ENCODE results near the gene IGDCC3.

DNA sequence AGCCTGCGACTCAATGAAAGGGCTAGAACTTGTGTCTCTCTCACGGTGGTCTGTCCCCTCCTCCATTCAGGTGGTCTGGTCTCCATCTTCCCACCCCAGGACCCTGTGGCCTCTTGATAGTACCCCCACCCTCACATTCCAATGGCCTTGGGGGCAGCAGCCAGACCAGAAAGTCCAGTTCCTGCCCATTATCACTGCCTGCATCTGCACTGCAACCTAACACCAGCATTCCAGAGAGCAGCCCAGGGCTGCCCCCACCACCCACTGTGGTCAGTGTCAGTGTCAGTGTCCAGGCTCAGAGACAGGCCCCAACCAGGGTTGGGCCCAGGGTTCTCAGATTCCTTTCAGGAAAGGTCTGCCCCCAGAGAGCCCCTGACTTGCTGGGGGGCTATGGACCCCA is 12.6 kb downstream of the IGDCC3 start:
- TF ChIP-seq, protein P1, sequence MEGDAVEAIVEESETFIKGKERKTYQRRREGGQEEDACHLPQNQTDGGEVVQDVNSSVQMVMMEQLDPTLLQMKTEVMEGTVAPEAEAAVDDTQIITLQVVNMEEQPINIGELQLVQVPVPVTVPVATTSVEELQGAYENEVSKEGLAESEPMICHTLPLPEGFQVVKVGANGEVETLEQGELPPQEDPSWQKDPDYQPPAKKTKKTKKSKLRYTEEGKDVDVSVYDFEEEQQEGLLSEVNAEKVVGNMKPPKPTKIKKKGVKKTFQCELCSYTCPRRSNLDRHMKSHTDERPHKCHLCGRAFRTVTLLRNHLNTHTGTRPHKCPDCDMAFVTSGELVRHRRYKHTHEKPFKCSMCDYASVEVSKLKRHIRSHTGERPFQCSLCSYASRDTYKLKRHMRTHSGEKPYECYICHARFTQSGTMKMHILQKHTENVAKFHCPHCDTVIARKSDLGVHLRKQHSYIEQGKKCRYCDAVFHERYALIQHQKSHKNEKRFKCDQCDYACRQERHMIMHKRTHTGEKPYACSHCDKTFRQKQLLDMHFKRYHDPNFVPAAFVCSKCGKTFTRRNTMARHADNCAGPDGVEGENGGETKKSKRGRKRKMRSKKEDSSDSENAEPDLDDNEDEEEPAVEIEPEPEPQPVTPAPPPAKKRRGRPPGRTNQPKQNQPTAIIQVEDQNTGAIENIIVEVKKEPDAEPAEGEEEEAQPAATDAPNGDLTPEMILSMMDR (IDR thresholded peaks at IDR 0.05; ENCODE audit: low read depth, low read length) = no peak
- TF ChIP-seq, protein P2, sequence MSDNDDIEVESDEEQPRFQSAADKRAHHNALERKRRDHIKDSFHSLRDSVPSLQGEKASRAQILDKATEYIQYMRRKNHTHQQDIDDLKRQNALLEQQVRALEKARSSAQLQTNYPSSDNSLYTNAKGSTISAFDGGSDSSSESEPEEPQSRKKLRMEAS (IDR thresholded peaks at IDR 0.05; ENCODE audit: low read depth, low read length) = no peak
- TF ChIP-seq POLR2A (IDR thresholded peaks at IDR 0.05; ENCODE audit: extremely low read depth, insufficient read length) = no peak

Data from NB4 (cell line).